ENCODE data around the gene STEEP1.

- TF ChIP-seq CTCF (conservative IDR thresholded peaks at IDR 0.05; ENCODE audit: low read depth, low read length) (no peak), EZH2 (IDR thresholded peaks at IDR 0.05; ENCODE audit: borderline replicate concordance, low read depth, low read length, poor library complexity, severe bottlenecking) (no peak)
Observed at GRCh38 chrX:119606280-119607017, 41.2 kb upstream of the STEEP1 start, which contains the start of gene NKRF.
